Activated T-helper 1 cell treated with Interleukin-2 at 50 U/mL for 16 hours (primary cell): ENCODE results near the gene KAT6B.
"Not testable (repeated sequence)": the region's sequence is repeated elsewhere in the genome, so short reads cannot be mapped to it uniquely, and the experiment has no call there.

Experiments
- DNase-seq: peaks from one replicate; pipeline ENCODE4 v3.0.0-alpha.2; 2020; ENCODE audit warnings: low read depth

The KAT6B gene

GRCh38 chr10:74826142-74827044 is at the start of gene KAT6B:
TSS of gene KAT6B (plus strand) at chr10:74826600. CDS start at chr10:74842858, 16,258 bp downstream.
- DNase-seq = peak; percentile 100

- DNase-seq = no peak
Observed at GRCh38 chr10:74778436-74779094, 47.8 kb upstream of the KAT6B start.

- not testable (repeated sequence) for DNase-seq
Observed at GRCh38 chr10:74781870-74782269, 44.5 kb upstream of the KAT6B start.

GRCh38 chr10:74784462-74784861 is 41.9 kb upstream of the KAT6B start:
- no peak for DNase-seq

GRCh38 chr10:74786126-74786525 is 40.3 kb upstream of the KAT6B start:
- no peak for DNase-seq

- no peak for DNase-seq
Observed at GRCh38 chr10:74787457-74787856, 38.9 kb upstream of the KAT6B start.

GRCh38 chr10:74791979-74792378 is 34.4 kb upstream of the KAT6B start:
- DNase-seq = not testable (repeated sequence)

GRCh38 chr10:74792726-74793125 is 33.7 kb upstream of the KAT6B start:
- no peak for DNase-seq

GRCh38 chr10:74793240-74793639 is 33.2 kb upstream of the KAT6B start:
- DNase-seq = not testable (repeated sequence)

GRCh38 chr10:74794531-74794930 is 31.9 kb upstream of the KAT6B start:
- DNase-seq = no peak

GRCh38 chr10:74797550-74797949 is 28.9 kb upstream of the KAT6B start:
- DNase-seq = no peak

- DNase-seq = no peak
Observed at GRCh38 chr10:74799721-74800221, 26.6 kb upstream of the KAT6B start.

GRCh38 chr10:74801447-74801846 is 25.0 kb upstream of the KAT6B start:
- no peak for DNase-seq

- no peak for DNase-seq
Observed at GRCh38 chr10:74808501-74808900, 17.9 kb upstream of the KAT6B start.

GRCh38 chr10:74810087-74810486 is 16.3 kb upstream of the KAT6B start:
- DNase-seq = no peak

- no peak for DNase-seq
Observed at GRCh38 chr10:74813381-74814259, 12.8 kb upstream of the KAT6B start.

- no peak for DNase-seq
Observed at GRCh38 chr10:74814797-74815196, 11.6 kb upstream of the KAT6B start.

GRCh38 chr10:74816824-74817498 is 9.4 kb upstream of the KAT6B start:
- DNase-seq = no peak

GRCh38 chr10:74821501-74821900 is 4.9 kb upstream of the KAT6B start:
- DNase-seq = no peak

GRCh38 chr10:74822101-74822500 is 4.3 kb upstream of the KAT6B start:
- DNase-seq = no peak

- no peak for DNase-seq
Observed at GRCh38 chr10:74822521-74823089, 3.8 kb upstream of the KAT6B start.
